D721Med (cell line): Measurements from ENCODE around the gene CAPN9.

Source experiments
- DNase-seq: peaks from one replicate; pipeline ENCODE4 v3.0.0; 2011; ENCODE audit warnings: low spot score; ENCODE audit not compliant: insufficient read length
- FAIRE-seq: peaks from 2 replicates; lab custom pipeline; 2011; peaks lifted over from hg19 to GRCh38; lab: Jason Lieb, UNC
- CTCF ChIP-seq: IDR thresholded peaks from 2 replicates; pipeline ENCODE4 v1.5.1; 2012; ENCODE audit warnings: mild to moderate bottlenecking, control low read depth; ENCODE audit not compliant: insufficient read depth; ENCODE audit errors: missing control alignments

CAPN9 gene

GRCh38 chr1:230773396-230774033 is 26.3 kb downstream of the CAPN9 start:
- no peak for FAIRE-seq
- DNase-seq, result no peak
- TF ChIP-seq CTCF, result no peak

- FAIRE-seq, result no peak
- no peak for TF ChIP-seq CTCF
- no peak for DNase-seq
Observed at GRCh38 chr1:230778916-230779590, 31.9 kb downstream of the CAPN9 start.

- TF ChIP-seq CTCF, result no peak
- DNase-seq, result no peak
- no peak for FAIRE-seq
Observed at GRCh38 chr1:230781131-230781530, 33.9 kb downstream of the CAPN9 start.

- DNase-seq (no peak), FAIRE-seq (no peak)
- TF ChIP-seq CTCF, result no peak
Observed at GRCh38 chr1:230781594-230781993, 34.4 kb downstream of the CAPN9 start.

- DNase-seq (no peak), FAIRE-seq (no peak)
- no peak for TF ChIP-seq CTCF
Observed at GRCh38 chr1:230784163-230784562, 37.0 kb downstream of the CAPN9 start.

- FAIRE-seq, result no peak
- no peak for DNase-seq
- no peak for TF ChIP-seq CTCF
Observed at GRCh38 chr1:230785636-230786384, 38.6 kb downstream of the CAPN9 start.

- FAIRE-seq (no peak), DNase-seq (no peak)
- no peak for TF ChIP-seq CTCF
Observed at GRCh38 chr1:230786385-230786753, 39.2 kb downstream of the CAPN9 start.
